Epidermal melanocyte (primary cell): Measurements from ENCODE around the gene DGCR8.

ENCODE experiments used
- DNase-seq: peaks from one replicate; pipeline ENCODE4 v3.0.0; 2011; ENCODE audit warnings: low spot score; ENCODE audit not compliant: insufficient read length

Gene DGCR8

GRCh38 chr22:20079745-20080444, at the start of gene DGCR8:
DGCR8 (plus strand) TSS chr22:20080241; CDS start chr22:20085964, 5,723 bp downstream.
- peak; percentile 93 for DNase-seq

- no peak for DNase-seq
Observed at GRCh38 chr22:20031732-20032406, 48.2 kb upstream of the DGCR8 start.

GRCh38 chr22:20032407-20032991, 47.5 kb upstream of the DGCR8 start:
- no peak for DNase-seq

GRCh38 chr22:20033045-20033706, 46.9 kb upstream of the DGCR8 start:
- no peak for DNase-seq

GRCh38 chr22:20034143-20034542, 45.9 kb upstream of the DGCR8 start:
- no peak for DNase-seq

GRCh38 chr22:20035375-20036083, 44.5 kb upstream of the DGCR8 start:
- DNase-seq, result no peak

GRCh38 chr22:20036084-20036482, 44.0 kb upstream of the DGCR8 start:
- no peak for DNase-seq

- no peak for DNase-seq
Observed at GRCh38 chr22:20036535-20037392, 43.3 kb upstream of the DGCR8 start.

- DNase-seq, result no peak
Observed at GRCh38 chr22:20037419-20037818, 42.6 kb upstream of the DGCR8 start.

- no peak for DNase-seq
Observed at GRCh38 chr22:20038574-20038973, 41.5 kb upstream of the DGCR8 start.

GRCh38 chr22:20039683-20040325, 40.2 kb upstream of the DGCR8 start:
- DNase-seq, result no peak

- DNase-seq, result no peak
Observed at GRCh38 chr22:20040327-20041200, 39.5 kb upstream of the DGCR8 start.

- no peak for DNase-seq
Observed at GRCh38 chr22:20043057-20043996, 36.7 kb upstream of the DGCR8 start.

- no peak for DNase-seq
Observed at GRCh38 chr22:20043997-20044342, 36.1 kb upstream of the DGCR8 start.

- no peak for DNase-seq
Observed at GRCh38 chr22:20044495-20045151, 35.4 kb upstream of the DGCR8 start.

- no peak for DNase-seq
Observed at GRCh38 chr22:20046730-20047129, 33.3 kb upstream of the DGCR8 start.

GRCh38 chr22:20051927-20052308, 28.1 kb upstream of the DGCR8 start:
- DNase-seq, result no peak
